ENCODE results near the gene RTL3.

RTL3 gene

DNA sequence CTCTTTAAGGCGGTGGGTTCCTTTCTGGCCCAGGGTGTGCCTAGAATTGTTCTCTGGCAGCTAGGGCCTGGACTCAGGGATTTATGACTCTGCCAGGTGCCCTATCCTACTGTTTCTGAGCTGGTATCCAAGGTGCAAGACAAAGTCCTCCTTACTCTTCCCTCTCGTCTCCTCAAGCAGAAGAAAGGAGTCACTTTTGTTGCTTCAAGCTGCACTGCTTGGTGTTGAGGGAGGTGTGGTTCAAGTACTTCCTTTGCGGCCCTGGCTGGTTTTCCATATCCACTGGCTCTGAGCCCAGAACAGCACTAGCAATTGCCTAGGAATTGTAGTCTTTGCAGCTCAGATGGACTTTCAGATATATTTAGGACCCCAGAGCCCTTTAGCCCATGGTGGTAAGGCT is 39.3 kb downstream of the RTL3 start:
- DNase-seq (ENCODE audit: low read depth in 2 of 2) = no peak

- no peak for DNase-seq (ENCODE audit: low read depth in 2 of 2)
Observed at GRCh38 chrX:78618987-78619386, 40.1 kb downstream of the RTL3 start.

- no peak for DNase-seq (ENCODE audit: low read depth in 2 of 2)
Observed at GRCh38 chrX:78614264-78614663, 44.9 kb downstream of the RTL3 start.
